ENCODE measurements around the gene ACTR1A.

DNA sequence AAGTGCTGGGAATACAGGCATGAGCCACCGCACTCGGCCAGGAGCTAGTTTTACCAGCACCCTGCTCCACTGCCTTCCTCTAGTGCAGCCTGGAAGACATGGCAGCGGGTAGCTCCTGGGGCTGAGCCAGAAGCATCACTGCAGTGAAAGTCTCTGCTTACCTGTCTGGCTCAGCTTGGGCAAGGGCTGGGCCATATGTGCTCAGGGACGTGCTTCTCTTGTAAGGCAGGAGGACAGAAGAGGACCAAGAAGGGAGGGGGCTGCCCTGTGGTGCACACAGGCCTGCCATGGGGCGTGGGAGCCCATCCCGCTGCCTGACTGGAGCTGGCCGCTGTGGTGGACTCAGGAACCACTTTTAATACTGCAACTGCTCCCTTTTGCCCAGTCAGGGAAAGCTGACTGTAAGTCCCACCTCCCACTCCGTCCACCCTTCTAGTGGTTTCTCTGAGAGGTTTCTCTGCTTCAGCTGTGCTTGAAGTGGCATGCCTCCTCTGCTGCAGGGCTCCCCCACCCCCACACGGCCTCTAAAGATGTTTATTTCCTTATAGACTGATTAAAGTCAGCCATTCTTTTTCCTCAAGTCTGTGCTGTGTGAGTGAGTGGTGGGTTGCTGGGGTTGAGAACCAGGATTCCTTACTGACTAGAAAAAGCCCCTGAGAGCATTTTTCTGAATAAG lies 25.9 kb downstream of the ACTR1A start:
- TF ChIP-seq, protein P1, sequence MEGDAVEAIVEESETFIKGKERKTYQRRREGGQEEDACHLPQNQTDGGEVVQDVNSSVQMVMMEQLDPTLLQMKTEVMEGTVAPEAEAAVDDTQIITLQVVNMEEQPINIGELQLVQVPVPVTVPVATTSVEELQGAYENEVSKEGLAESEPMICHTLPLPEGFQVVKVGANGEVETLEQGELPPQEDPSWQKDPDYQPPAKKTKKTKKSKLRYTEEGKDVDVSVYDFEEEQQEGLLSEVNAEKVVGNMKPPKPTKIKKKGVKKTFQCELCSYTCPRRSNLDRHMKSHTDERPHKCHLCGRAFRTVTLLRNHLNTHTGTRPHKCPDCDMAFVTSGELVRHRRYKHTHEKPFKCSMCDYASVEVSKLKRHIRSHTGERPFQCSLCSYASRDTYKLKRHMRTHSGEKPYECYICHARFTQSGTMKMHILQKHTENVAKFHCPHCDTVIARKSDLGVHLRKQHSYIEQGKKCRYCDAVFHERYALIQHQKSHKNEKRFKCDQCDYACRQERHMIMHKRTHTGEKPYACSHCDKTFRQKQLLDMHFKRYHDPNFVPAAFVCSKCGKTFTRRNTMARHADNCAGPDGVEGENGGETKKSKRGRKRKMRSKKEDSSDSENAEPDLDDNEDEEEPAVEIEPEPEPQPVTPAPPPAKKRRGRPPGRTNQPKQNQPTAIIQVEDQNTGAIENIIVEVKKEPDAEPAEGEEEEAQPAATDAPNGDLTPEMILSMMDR (IDR thresholded peaks at IDR 0.05; ENCODE audit: insufficient read depth, low read length), result no peak
- TF ChIP-seq, protein P2, sequence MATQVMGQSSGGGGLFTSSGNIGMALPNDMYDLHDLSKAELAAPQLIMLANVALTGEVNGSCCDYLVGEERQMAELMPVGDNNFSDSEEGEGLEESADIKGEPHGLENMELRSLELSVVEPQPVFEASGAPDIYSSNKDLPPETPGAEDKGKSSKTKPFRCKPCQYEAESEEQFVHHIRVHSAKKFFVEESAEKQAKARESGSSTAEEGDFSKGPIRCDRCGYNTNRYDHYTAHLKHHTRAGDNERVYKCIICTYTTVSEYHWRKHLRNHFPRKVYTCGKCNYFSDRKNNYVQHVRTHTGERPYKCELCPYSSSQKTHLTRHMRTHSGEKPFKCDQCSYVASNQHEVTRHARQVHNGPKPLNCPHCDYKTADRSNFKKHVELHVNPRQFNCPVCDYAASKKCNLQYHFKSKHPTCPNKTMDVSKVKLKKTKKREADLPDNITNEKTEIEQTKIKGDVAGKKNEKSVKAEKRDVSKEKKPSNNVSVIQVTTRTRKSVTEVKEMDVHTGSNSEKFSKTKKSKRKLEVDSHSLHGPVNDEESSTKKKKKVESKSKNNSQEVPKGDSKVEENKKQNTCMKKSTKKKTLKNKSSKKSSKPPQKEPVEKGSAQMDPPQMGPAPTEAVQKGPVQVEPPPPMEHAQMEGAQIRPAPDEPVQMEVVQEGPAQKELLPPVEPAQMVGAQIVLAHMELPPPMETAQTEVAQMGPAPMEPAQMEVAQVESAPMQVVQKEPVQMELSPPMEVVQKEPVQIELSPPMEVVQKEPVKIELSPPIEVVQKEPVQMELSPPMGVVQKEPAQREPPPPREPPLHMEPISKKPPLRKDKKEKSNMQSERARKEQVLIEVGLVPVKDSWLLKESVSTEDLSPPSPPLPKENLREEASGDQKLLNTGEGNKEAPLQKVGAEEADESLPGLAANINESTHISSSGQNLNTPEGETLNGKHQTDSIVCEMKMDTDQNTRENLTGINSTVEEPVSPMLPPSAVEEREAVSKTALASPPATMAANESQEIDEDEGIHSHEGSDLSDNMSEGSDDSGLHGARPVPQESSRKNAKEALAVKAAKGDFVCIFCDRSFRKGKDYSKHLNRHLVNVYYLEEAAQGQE (IDR thresholded peaks at IDR 0.05; ENCODE audit: insufficient replicate concordance, low read depth), result no peak
- TF ChIP-seq GABPA (IDR thresholded peaks at IDR 0.05; ENCODE audit: low read depth) (no peak), POLR2AphosphoS5 (IDR thresholded peaks at IDR 0.05; ENCODE audit: low read depth) (no peak; the same call in 1 of the 2 replicates)
